CD4-positive, alpha-beta T cell treated with Interleukin-17A for 4 hours (primary cell): Measurements from ENCODE around the gene THAP7.

ENCODE experiments used
- DNase-seq: peaks from one replicate; pipeline ENCODE4 v3.0.0-alpha.2; 2020; ENCODE audit warnings: mixed read lengths

THAP7 gene

DNA sequence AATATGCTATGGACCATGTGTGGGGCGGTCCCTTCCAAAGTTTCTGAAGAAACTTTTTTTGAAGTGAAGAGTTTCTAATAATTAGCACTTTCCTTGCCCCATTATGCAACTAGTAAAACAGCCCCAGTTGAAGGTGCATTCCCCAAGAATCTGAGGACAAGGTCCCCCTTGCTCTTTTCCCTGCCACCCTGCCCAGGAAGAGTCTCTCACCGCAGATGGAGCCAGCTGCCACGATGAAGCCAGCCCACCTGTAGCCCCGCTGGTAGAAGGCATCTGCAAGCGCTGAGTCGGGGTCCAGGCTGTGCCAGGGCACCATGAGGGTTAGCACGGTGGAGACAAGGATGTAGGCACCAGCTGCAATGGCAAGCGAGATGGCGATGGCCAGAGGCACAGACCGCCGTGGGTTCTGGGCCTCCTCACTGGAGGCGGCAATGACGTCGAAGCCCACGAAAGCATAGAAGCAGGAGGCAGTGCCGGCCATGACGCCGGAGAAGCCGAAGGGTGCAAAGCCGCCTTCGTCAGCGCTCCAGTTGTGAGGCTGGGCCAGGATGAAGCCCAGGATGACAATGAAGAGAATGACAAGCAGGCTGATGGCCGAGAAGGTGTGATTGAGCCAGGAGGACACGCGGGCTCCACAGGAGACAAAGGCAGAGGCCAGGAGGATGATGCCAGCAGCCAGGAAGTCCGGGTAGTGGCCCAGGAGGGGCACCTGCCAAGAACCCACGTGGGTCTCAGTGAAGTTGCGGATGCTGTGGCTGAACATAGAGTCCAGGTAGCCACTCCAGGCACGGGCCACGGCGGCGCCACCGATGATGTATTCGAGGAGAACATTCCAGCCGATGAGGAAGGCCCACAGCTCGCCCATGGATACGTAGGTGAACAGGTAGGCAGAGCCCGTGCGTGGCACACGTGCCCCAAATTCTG, 29.0 kb upstream of the THAP7 start:
- no peak for DNase-seq

DNA sequence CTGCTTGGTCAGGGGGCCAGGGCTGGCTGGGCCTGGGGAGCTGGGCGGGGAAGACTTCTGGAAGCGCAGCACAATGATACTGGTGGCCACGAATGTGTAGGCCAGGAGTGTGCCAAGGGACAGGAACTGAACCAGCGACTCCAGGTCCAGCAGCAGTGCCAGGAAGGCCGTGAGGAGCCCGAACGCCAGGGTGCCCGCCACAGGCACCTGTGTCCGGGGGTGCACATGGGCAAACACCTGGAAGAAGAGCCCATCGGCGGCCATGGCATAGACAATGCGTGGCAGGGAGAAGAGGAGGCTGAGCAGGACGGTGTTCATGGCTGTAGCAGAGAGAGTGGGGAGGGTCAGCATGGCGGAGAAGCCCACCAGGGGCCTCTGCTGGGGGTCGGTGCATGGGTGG, 28.1 kb upstream of the THAP7 start:
- DNase-seq = no peak

DNA sequence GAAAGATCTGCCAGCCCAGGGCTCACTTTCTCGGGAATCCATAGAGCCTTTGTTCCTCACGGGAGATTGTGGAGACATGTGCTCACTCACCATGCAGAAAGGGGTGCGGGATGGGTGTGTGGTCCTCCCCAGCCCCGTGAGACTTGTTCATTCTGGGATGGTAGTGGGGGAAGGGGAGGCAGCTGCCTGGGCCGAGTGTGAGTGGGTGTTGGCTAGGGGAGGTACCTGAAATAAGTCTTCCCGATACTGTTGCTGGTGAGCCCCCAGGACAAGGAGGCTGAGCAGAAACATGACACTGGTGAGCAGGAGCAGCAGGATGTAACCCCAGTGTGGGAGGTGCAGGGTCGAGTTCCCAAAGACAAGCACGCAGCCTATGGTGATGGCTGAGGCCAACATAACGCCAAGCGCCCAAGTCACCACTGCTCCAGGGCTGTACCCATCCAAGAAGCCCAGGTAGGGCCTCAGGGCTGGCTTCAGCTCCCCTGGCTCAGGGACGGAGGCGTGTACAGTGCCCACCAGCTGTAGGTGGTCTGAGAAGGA, 27.6 kb upstream of the THAP7 start:
- no peak for DNase-seq

DNA sequence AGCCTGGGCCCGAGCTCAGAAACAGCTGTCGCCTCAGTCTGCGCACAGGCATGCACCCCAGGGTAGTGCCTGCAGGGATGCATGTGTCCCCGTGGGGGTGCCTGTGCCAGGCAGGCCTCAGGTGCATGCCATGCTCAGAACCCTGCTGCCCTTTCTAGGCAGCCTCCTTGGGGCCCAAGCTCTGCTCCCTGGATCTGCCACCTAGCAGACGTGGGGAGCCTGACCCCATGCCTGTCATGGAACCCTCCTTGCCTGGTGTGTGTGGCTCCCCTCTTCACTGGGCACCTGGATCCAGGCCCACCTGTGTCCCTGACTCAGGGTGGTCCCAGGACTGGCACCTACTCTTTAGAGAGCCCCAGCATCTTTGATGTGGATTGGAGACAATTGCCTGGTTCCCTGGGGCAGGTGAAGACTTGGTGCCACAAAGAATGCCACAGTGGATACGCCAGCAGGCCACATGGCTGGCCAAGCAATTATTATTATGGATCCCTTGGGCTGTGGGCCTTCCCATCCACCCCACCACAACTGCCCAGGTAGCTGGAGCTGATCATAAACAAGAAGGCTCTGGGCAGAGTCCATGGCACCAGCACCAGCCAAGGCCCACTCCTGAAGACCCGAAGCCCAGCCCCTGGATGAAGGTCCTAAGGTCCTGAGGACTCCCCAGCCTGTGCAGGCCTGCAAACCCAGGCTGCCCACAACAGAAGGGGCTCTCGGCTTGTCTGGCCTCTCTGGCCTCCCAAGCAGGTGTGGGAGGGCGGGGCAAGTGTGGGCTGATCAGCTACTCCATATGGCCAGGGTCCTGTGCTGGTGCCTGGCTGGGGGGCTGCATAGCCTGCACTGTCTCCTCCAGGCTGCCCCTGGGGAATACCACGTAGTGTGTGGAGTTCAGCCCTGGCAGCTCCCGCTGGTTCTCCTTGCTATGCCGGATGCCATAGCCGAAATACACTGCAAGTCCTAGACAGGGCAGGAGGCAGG, 26.6 kb upstream of the THAP7 start:
- DNase-seq = no peak

DNA sequence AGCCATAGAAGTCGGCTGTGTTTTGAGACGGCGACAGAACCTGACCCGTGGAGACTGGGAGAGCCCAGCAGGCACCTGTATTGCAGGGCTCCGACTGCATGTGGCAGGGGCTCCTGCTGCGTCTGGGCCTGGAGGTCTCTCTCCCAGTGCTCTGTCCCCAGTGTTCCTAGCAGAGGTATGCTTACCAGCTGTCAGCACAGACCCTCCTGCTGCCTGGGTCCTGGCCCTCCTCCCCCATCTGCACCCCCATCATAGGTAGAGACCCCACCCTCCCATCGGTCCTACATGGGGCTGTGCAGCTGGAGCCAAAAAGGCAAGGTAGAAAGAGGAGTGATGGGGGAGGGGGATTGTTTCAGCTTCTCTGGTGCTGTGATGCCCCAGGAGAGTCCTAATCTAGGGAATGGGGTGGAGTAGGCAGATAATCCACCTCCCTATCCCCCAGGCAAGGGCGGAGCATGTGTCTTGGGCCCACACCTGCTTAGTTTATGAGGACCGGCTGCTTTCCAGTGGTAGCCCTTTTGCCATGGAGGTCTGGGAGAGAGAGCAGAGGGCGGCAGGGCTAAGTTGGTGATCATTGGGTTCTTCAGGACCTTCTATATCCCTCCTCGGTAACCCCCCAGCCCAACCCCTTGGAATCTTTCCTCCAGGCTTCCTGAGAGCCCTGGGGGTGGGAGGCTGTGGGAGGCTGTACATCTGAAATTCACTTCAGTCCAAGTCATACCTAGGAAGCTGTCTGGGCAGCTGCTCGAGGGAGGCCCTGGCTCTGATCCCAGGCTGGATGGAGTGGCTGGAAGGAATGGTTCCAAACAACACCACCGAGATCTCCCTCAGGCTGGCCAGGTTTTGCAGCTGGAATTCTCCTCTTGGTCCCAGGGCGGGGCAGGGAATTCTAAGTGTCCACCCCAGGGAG, 25.1 kb upstream of the THAP7 start:
- DNase-seq = no peak

DNA sequence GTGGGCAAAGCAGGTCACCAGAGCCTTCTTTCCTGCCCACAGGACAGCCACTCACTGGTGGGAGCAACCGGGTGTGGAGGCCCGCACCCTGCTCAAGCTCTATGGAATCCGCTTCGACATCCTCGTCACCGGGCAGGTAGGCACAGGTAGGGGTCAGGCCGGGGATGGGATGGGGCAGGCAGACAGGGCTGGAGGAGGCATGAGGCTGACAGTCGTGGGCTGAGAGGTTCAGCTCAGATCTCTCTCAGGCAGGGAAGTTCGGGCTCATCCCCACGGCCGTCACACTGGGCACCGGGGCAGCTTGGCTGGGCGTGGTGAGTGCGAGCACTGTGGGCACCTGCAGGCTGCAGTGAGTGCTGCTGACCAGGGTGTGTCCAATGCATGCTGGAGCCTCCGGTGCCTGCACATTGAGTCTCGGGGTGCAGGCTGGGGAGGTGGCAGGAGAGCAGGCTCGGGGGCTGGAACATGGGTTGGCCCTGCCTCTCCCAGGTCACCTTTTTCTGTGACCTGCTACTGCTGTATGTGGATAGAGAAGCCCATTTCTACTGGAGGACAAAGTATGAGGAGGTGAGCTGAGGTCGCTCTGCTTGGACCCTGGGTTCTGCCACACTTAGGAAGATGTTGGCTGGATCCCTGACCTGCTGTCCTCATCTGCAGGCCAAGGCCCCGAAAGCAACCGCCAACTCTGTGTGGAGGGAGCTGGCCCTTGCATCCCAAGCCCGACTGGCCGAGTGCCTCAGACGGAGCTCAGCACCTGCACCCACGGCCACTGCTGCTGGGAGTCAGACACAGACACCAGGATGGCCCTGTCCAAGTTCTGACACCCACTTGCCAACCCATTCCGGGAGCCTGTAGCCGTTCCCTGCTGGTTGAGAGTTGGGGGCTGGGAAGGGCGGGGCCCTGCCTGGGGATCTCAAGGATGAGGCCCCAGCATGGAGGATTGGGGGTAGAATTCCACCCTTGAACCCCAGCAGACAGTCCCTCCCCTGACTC, 24.1 kb upstream of the THAP7 start:
- DNase-seq = no peak

DNA sequence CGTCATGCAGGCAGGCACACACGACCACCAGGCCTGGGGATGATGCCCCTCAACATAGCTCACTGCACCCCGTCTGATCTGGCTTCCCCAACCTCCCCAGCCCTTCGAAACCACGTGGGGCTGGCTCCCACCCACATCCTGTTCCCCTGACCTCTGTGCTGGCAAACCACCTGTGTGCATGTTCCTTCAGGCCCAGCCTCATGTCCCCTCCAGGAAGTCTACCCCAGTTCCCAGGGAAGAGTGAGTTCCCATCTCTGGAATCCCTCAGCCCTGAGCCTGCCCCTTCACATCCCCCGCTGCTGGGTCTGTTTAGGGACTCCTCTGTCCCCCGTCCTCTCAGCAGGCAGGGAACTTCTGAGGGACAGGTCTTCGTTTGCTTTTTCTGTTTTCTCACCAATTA, 23.3 kb upstream of the THAP7 start:
- DNase-seq = peak; percentile 37

DNA sequence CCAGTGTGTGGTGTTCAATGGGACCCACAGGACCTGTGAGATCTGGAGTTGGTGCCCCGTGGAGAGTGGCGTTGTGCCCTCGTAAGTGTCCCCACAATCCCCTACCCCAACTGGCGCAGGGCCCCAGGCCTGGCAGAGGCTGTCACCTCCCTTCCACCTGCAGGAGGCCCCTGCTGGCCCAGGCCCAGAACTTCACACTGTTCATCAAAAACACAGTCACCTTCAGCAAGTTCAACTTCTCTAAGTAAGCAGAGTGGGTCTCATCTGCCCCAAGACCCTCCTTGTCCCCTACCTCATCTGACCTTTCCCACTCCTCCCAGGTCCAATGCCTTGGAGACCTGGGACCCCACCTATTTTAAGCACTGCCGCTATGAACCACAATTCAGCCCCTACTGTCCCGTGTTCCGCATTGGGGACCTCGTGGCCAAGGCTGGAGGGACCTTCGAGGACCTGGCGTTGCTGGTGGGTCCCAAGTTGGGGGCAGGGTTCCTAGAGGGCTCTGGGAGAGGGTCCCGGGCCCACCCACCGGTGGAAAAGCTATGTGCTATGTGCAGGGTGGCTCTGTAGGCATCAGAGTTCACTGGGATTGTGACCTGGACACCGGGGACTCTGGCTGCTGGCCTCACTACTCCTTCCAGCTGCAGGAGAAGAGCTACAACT, 21.2 kb upstream of the THAP7 start:
- DNase-seq = no peak

DNA sequence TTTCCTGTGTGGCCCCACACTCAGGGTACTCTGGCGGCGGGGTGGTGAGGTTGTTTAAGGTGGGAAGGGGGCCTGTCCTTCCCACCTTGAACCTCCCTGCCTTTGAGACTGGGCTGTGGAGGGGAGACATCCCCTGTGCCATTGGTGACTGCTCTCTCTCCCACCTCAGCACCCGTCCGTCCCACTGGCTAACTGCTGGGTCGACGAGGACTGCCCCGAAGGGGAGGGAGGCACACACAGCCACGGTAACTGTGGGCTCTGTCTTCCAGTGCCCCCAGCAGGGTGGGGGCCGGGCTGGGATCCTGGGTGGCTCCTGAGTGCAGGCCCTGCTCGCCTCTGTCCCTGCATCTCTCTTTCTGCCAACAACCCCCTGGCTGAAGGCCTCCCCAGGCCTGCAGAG, 20.6 kb upstream of the THAP7 start:
- no peak for DNase-seq

DNA sequence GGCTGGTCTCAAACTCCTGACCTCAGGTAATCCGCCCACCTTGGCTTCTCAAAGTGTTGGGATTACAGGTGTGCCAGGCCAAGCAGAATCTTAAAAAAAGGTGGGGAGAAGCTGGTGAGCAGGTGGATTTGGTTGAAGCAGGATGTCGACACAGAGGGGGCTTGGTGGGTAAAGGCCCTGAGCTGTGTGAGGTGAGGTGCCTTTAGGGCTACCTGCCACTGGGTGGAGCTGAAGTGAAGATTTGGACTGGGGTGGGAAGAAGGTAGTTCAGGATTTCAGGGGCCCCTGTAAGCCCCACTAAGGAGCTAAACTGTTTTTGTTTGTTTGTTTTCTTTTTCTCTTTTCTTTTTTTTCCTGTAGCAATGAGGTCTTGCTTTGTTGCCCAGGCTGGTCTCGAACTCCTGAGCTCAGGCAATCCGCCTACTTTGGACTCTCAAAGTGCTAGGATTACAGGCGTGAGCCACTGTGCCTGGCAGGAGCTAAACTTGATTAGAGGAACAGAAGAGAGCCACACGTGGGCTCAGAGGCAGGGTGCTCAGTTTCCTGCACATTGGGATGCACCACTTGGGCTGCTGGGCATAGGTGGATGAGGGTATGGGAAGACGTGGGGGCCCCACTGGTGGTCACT, 19.0 kb upstream of the THAP7 start:
- no peak for DNase-seq

DNA sequence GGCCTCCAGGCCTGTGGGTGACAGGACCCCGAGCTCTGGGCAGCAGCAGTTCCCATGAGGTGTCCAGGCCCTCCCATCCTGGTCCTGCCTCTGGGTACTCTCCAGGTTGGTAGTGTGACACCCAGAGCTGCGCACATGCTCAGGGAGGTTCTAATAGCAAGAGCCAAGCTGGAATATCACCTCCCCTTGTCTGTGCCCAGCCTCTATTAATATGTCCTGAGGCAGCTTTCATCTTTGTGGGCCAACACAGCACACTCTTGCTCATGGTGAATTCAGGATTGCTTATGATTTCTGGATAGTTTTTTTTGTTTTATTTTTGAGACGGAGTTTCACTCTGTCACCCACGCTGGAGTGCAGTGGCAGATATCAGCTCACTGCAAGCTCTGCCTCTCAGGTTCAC, 16.4 kb upstream of the THAP7 start:
- no peak for DNase-seq

DNA sequence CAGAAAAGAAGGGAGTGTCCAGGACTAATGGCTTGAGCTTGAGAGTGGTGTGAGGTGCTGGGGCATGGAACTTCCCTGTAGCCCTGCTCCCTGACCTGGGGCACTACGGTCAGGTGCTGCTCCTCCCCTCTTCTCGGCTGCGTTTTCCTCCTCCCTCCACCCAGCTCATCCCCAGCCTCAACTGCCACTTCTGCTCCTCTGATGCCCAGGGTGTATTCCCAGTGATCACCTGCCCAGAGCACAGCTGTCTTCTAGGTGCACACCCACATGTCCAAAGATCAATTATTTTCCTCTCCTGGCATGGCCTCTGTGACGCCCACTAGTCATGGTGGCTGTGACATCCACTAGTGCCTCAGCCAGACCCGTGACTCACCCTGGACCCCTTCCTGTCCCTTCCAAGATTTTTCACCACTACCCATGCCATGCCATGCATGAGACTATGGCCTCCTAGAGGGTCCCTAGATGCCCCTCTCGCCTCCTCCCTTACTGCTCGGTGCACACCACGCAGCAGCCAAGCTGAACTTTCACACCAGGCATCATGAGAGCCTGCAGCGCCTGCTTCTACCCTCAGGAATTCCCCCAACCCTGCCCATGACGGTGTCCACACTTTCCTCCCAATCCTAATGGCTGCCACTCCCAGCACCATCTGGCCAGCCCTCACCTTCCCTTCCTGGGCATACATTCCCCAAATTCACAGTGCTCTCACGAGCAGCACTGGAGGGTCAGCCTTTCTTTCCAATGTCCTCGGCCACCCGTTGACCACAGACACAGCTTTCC, 14.9 kb upstream of the THAP7 start:
- no peak for DNase-seq

DNA sequence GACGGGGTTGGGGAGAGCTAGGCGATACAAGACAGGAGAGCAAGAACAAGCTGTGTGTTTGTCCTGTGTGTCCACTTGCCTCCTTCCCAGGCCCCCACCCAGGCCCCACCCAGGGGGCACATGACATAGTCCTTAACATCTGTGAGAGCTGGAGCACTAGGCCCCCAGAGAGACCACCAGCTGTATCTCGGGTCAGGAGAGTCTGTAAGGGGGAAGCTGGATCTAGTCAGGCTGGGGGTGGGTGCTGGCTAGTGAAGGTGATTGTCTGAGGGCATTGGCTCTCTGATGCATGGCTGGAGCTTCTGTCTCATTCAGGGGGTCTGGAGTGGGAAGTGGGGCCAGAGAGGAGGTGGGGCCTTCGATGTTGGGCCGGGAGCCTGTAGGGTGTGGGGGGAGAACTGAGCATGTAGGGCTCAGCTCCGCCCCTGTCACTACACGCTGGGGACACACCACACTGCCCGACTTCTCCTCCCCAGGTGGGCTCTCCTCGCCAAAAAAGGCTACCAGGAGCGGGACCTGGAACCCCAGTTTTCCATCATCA, 13.6 kb upstream of the THAP7 start:
- DNase-seq = no peak

DNA sequence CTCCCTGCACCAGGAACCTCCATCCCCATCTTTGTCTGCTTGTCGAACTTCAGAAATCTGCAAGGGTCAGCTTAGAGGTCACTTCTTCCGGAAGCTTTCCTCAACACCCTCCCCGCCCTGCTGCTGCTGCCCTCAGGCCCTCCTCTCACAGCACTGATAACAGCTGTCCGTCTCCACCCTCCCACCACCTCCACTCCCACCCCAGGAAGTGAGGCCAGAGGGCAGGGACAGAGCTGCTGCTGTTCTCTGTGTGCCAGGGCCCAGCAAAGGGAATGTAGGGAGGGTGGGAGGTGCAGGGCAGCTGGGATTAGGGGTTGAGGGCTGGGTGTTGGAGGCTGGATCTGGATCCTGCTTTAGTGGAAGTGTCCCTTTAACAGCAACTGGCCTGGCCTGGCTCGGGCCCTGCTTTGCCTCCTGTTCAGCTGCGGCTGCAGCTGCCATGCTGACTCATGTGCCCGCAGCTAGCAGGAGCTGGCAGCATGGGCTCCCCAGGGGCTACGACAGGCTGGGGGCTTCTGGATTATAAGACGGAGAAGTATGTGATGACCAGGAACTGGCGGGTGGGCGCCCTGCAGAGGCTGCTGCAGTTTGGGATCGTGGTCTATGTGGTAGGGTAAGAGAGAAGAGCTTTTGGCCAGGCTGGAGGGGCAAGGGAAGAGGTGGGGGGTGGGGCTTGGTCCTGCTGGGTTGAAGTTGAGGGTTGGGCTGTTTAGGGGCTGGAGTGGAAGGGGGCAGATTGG, 13.0 kb upstream of the THAP7 start, which contains the start of gene P2RX6:
Gene P2RX6 (plus strand): TSS at position 440 of the 740 bp plus-strand sequence. CDS start 10 bp downstream, at position 450.
- DNase-seq = no peak

DNA sequence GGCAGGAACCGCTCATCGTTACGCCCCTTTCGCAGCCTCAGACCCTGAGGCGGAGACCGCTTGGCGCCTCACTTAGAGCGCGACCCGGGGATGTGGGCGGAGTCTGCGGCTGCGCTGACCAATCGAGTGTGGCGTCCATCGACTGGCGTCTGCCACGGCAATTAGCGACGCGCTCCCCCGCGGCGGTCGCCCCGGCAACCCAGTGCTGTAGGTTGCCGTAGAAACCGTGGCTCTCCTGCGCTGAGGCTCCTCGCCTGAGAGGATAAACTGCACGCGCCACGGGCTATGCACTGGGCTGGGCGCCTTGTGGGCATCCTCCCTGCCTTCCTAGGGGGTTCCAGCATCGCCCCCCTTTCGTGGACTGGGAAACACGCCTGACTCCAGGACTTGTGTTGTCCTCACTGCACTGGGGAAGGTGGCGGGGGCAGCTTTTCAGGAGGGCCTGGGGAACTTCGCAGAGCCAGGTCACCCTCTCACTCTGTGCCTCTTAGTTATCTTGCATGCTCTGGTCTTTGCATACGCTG, 12.3 kb upstream of the THAP7 start:
- DNase-seq = peak; percentile 93

DNA sequence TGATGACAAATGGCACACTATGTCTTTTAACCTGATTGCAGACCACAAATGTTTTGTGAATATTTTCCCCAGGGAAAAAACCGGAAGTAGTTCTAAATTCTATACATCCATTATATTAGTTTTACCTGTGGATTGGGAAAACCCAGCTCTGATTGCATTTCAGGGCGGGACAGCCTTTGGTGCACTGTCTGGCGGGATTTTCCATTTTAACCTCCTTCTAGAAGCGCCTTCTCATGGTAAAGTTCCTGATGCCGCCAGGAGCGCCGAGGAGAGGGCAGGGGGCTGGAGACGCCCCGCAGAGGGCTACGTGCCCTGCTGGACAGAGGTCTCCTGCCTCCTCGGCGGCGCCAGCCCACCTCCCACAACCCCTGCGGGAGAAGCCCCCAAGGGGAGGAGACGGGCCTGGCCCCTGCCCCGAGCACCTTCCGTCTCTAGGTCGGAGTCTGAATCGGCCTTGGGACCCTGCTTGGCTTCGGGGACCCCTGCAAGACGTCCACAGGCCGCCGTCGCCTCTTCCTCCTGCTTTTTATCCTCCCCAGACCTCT, 11.8 kb upstream of the THAP7 start:
- no peak for DNase-seq
